ENCODE data around the gene LAPTM5.
A peak's percentile ranks its signal among the peaks of the same experiment; 100 is the strongest.

LAPTM5 gene

DNA sequence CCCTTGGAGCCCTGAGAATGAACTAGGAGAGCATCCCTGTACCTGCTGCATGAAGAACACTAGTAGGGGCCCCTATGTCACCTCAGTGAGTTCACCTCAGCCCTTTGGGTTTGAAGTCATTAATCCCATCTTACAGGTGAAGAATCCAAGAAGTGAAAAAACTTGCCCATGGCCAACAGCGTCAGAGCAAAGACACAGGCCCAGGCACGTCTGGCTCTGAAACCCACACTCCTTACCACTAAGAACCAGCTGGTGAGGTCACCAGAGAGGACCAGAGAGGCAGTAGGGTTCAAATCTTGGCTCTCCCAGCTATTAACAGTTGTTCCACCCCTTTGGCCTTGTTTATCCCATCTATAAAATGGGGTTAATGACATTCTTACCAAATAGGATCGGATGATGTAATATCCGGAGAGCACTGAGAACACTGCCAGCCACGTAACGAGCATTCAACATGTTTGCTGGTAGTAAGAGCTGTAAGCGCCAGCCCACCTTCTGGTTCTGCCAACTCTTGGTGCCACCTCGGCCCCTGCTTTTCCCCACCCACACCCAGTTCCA is 43.0 kb downstream of the LAPTM5 start:
- no peak for DNase-seq (ENCODE audit: low spot score)

DNA sequence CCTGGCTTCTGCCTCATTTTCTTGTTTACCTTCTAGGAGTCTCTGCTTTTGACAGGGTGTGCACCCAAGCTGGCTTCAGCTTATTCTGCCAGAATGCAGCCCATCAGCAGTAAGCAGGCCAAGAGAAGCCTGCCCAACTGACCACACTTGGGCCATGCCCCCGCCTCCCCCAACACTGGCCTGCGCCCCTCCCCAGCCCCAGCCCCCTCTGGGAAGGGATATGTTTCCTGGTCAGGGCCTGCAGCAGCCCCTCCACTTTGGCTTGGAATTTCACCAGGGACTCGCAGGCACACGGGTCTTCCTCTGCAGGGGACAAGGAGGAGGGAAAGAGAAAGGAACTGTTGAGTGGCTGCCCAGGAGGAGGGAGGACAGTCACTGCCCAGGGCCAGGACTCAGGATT is 43.5 kb downstream of the LAPTM5 start:
- DNase-seq (ENCODE audit: low spot score): no peak

DNA sequence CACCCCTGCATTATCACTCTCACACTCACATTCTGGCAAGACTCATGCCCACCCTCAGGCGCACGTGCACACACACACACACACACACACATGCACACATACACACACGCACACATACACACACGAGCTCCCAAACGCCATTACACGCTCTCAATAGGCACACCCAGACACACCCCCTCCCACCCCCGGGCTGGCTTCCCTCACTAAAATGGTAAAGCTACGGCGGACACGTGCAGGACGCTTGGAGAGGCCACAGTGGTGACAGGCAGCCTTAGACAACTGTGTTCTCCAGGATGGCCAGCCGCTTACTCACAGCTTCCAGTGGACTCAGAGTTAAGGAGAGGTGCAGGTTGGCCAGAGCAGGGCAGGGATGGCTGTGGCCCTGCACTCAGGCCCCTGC is 44.3 kb downstream of the LAPTM5 start:
- DNase-seq (ENCODE audit: low spot score): no peak

DNA sequence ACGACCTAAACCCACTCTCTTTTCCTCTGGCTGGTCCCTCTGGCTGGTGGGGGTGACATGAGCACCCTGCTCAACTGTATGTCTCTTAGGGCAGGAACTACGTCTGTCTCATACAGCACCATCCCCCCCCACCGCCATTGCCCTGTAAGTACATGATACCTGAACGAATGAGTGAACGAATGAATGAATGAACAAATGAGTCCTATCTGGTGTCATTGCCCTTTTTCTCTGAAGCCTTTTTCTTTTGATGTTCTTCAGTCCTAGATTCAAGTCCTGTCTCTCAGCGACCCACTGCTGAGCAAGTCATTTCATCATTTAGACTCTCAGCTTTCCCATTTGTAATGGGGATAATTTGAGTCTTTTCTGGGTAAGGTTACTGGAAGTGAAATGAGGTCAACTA is 45.0 kb downstream of the LAPTM5 start:
- no peak for DNase-seq (ENCODE audit: low spot score)

DNA sequence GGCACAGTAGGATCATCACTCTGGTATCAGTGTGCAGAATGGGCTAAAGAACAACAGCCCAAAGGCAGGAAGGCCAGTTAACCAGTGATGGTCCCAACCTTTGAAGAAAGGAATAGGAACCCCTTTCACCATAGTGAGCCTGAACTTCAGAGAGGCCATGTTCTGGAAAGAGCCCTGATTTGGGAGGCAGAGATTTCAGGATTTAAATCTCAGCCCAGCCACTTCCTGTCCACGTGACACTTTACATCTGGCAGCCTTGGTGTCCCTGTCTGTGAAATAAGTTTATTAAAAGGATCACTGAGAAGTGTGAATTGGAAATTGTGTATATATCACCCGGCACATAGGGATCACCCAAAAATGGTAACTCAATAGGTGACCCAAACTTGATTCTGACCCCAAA is 47.2 kb downstream of the LAPTM5 start:
- no peak for DNase-seq (ENCODE audit: low spot score)

DNA sequence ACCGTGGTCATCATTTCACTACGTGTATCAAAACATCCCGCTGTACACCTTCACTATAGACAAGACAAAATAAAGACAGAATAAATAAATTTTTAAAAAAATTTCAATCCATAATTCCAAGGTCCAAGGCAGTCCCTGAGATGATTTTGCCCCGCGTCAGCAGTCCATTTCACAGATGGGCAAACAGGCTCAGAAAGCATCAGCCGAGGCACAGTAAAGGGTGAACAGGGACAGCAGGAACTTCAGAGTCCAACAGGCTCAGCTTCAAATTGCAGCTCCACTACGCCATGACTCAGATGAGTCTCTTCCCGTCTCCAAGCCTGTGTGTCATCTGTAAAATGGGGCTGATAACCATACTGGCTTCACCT is 49.2 kb downstream of the LAPTM5 start:
- no peak for DNase-seq (ENCODE audit: low spot score)

DNA sequence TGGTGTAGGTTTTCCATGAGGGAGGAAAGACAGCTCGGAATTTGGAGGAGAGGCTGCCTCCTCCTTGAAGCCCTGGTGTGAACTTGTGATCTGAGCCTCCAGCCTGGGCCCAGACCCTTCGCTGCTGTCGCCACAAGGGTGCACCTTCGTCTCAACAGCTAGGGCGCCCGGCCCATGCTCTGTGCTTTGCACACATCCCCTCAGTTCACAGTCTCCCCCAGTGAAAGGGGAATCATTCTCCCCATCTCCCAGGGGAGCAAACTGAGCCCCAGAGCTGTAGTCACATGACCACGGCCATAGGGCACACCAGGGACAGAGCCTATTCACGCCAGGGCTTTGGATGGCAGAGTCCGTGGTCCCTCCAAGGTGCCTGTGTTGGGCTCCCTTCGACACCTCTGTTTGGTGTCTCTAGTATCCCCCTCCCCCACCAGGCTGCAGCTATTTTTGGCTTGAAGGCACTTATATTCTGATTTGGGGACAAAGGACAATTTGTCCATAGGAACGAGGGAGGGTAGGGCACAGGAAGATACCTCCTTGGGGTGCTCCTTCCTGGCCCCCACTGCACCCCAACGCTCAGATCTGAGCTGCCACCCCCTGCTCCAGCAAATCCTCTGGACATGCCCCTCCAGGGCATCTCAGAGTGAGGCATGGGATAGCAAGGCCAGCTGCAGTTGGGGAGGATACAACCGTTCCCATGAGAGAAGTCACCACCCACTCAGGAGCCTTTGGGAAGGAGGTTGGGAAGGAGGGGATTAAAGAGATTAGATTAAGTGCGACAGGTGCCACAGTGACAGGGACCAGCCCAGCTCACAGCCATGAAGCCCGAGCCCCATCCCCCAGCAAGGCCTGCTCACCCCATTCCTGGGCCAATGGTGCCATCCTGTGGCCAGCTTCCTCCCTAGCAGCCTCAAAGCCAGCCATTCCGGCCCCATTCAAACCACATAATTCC is 49.9 kb downstream of the LAPTM5 start:
- peak; percentile 80 for DNase-seq (ENCODE audit: low spot score)

DNA sequence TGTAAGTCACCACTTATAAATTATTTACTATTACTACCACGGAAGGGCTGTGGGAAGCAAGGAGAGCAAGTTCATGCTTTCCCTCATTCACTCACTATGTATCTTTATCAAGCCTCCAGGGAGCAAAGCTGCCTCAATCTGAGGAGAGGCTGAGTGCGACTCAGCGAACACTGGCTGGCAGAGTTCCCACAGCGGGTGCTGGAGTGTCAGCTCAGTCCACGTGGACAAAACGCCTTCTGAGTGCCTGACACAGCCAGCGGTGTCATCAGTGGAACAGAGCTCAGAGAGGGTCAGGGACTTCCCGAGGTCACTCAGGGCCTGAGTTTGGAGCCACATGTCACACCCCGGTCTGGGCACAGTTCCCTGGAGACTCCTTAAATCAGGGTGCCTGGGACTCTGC is 51.0 kb downstream of the LAPTM5 start:
- DNase-seq (ENCODE audit: low spot score): no peak

DNA sequence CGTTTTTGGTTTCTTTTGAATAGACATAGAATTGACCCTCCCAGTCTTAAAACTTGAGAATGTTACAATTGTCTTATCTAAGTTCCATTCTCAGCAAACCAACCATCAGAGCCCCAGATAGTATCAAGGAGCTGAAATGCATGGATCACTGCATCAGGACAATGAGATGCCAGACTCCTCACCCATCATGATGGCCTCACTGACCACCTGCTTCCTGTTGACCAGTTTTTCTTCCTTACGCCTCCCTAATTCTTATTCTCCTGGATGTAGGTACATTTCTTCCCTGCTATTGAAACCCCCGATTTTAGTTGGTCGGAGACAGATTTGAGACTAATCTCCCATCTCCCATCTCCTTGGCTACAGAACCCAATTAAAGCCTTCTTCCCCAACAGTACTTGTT is 51.9 kb downstream of the LAPTM5 start:
- DNase-seq (ENCODE audit: low spot score): no peak

DNA sequence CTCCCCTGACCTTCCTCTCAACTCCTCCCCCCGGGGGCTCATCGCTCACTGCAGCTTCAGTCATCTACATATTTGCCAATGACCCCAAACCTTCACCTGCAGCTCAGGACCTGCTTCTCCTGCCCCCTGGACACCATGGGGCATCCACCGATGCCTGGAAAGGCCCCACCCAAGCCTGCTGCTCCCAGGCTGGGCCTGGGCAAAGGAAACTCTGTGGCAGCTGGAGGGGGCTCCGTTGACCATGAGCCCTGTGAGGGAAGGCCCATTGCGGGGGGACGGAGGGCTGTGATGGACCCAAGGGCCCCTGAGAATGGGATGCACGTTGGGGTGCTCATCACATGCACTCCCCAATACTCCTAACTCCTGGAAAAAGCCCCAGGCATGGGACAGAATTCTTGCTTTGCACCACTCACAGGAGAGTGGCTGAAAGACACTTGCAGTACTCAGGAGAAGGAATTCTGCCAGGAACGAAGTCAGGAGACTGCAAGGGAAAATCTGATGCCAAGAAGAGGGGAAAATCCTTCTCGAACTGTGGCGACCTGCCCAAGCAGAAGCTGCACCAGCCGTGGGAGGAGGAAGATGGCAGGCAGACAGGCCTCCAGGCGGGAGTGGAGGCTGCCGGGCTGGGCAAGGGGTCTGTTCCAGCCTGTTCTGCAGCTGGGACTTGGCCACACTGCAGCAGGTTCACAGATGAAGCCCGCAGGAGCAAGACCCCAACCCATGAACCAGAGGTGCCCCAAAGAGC is 52.6 kb downstream of the LAPTM5 start:
- no peak for DNase-seq (ENCODE audit: low spot score)

DNA sequence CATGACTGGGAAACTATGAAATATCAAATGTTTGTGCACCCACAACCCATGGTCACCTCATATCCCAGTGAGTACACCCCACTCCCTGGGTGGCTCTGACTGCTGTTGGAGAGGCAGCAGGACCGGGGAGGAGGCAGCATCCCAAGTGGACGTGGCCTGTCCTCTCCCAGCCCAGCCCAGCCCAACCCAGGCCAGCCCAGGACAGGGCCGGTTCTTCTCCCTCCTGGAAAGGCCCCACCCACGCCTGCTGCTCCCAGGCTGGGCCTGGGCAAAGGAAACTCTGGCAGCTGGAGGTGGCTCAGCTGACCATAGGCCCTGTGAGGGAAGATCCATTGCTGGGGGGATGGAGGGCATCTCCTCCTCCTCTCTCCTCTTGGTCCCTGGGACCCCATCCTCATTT is 53.3 kb downstream of the LAPTM5 start:
- DNase-seq (ENCODE audit: low spot score): no peak

DNA sequence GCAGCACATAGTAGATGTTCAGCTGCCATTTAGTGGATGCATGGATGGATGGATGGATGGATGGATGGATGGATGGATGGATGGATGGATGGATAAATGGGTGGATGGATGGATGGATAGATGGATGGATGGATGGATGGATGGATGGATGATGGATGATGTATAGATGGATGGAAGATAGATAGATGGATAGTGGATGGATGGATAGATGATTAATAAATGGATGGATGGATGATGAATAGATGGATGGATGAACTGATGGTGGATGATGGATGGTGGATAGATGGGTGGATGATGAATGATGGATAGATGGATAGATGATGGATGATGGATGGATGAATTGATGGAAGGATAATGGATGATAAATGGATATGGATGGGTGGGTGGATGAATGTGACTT is 54.8 kb downstream of the LAPTM5 start:
- no peak for DNase-seq (ENCODE audit: low spot score)

DNA sequence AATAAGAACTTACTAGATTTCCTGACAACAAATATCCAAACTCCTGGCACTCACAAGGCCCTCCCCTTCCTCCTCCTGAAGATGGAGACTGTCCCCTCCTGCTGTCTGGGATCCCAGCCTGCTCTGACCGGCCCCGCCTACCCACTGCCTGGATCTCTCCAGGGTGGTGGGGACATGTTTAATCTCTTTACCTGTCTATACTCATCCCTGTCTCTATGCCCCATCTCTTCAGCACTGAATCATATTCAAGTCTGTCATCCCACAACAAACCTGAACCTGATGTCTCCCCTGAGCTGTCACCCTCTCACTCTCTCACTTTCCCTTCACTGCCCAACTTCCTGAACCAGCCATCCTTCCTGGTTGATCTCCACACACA is 56.3 kb downstream of the LAPTM5 start:
- DNase-seq (ENCODE audit: low spot score): no peak

DNA sequence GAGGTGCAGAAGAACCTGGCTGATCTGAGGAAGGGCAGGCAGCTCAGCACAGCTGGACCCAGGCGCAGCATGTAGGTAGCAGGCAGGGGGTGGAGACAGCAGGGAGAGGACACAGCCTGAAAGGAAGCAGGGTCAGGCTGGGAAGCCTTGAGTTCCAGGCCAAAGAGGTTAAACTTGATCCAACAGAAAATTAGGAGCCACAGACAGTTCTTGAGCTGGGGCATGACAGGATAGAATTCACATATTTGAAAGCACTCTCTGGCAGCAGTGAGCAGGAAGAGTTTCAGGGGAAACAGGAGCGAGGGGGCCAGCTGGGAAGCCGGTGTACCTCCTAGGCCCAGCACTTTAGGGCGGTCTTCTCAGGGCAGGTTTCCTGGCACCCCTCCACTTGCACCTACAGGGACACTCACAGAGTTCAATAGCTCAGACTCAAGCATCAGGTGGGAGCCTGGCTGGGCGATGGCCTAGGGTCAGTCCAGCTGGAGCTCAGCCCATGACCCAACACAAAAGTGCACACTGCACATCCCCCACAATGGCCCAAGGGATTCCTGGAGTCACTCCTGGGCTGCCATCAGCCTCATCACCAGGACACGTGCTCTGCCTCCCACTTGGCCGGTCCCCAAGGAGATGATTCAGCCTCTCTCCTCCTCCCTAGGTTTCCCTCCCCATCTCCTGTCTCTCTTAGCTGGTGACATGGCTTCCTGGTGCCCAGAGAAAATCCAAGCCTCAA is 56.9 kb downstream of the LAPTM5 start:
- no peak for DNase-seq (ENCODE audit: low spot score)

DNA sequence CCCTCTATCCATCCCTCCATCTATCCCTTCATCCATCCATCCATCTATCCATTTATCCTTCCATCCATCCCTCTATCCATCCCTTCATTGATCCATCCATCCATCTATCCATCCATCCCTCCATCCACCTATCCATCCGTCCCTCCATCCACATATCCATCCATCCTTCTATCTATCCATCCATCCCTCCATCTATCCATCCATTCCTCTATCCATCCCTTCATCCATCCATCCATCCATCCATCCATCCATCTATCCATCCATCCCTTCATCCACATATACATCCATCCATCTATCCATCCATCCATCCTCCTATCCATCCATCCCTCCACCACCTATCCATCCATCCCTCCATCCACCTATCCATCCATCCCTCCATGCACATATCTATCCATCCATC is 57.8 kb downstream of the LAPTM5 start:
- no peak for DNase-seq (ENCODE audit: low spot score)

DNA sequence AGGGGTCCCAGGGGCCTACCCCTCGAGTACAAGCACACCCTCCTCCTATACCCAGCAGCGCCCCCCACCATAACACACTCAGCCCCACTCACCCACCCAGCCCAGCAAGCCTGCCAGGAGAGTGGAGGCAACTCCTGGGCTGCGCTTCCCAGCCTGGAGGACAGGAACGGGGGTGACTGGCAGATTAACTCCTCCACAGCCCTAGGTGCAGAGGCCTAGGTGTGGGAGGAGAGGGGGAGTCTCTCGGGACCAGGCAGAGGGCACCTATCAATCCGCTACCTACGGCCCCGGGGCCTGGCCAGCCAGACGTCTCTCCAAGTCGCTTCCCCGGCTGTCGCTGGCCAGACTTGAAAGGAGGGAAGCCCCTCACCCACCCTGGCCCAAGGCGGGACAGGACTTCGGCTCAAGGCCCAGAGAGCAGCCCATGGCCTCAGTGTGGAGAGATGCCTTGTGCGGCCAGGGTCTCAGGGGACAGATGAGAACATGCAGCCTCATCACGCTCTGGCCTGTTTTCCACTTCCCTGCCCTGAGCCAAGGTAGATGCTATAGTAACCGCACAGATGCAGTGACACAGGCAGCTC is 59.1 kb downstream of the LAPTM5 start:
- DNase-seq (ENCODE audit: low spot score): no peak

DNA sequence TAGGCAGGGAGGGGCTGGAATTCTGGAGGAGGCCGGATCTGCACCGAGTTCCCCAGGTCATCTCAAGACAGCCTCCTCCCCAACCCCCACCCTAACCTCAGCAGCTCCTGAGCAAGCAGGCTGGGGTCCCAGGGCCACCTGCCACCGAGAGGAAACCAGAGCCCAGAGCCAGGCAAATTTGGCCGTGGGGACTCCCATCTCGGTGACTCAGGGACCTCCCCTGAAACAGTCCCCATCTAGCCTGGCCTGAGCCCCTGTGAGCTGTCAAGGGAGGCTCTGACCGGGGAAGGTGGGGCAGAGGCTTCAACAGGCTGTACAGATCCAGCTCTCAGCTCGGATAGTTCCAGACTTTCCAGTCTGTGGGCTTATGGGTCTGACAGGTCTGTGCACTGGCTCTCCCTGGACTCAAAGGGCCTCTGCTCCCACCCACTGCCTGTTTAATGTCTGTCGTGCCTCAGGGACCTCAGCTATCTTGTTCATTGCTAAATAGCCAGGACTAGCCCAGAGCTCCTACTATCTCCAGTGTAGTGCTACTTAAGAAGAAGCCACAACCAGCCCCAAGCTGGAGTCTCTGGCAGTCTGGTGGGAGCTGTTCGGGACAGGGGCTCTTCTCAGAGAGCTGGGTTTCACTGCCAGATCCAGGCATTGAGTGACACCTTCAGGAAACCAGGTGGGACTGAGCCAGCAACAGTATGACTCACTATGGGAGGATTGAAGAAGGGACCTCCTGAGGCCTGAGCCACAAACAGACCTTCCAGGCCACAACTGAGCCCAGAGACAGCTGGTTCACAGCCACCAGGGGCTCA is 59.8 kb downstream of the LAPTM5 start:
- DNase-seq (ENCODE audit: low spot score): no peak

DNA sequence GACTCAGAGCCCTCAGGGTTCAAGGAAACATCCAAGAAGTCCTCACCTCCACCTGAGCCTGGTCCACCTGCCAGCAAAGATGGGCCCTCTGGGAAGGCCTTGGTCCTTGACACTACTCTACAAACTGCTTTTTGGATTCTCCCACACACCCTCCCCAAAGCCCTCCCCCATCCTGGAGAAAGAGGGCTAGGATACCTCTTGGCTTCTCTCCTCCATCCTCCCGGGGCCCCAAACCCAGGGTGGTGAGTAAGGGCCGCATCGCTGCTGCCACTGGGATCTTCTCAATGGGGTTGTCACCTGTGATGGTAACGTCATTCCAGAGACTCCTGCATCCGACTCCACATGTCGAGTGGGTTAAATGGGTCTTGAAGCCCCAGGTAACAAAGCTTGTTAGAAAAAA is 60.7 kb downstream of the LAPTM5 start:
- DNase-seq (ENCODE audit: low spot score): no peak

DNA sequence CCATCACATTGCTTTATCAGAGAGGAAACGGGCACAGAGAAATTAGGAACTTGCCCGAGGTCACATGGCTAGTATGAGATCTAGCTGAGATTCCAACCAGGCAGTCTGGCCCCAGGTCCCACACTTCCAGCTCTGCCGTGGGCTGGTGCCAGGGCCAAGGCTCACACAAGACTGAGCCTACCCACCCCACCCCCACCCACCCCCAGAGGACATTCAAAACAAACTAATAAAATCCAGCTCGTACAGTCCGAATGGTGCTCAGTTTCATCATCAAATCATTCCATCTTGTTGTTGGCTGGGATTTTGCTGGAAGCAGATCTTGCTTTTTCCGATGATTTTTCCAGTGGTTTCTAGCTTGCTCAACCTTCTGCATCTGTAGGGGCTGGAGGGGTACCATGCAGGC is 62.1 kb downstream of the LAPTM5 start:
- DNase-seq (ENCODE audit: low spot score): no peak

DNA sequence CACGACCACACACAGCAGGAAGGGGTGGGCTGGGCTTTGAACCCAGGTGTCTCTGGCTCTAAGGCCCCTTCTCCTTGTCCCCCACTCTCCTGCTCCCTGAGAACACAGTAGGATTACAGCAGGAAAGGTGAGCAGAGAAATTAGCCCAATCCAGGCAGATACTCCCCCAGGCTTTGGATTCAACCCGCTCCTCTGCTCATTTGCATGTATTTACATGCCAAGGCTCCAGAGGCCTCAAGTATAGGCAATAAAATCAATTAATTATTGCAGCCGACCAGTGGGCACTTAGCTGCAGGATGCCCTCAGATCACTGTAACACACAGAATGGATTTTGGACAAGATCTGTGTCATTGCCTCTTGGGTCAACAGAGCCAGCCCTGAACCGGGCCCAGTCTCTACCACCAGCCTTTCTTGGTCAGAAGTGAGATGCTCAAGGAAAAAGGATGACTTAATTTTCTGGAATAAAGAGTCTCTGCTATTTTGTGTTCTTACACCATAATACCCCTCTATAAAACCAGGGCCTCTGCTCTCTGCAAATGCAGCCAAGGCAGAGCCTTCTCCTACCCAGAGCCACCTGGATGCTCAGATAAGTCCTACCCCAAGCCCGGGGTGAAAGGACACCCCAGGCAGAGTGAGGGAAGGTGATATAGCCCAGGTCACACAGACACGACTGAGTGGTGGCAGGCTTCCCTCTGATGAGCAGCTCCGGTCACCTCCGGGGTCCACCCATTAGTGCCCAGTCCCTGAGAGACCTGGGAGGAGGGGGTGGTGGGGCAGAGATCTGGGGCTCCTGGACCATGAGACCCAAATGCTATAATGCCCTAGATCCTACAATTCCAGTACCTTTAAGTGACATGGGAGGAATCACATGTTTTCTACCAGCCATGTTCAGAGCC is 63.0 kb downstream of the LAPTM5 start:
- no peak for DNase-seq (ENCODE audit: low spot score)
